Astrocyte (in vitro differentiated cells and primary cell): ENCODE data around the gene PFKFB2.

ENCODE experiments used
- EZH2 ChIP-seq: IDR thresholded peaks from 2 replicates; pipeline ENCODE4 v1.6.1; 2012; ENCODE audit warnings: mild to moderate bottlenecking, low read length, inconsistent platforms; ENCODE audit not compliant: insufficient read depth
- TF ChIP-seq, protein P1 (sequence below): IDR thresholded peaks from 2 replicates; pipeline ENCODE4 v1.5.1; 2011; ENCODE audit warnings: low read depth, mild to moderate bottlenecking, inconsistent platforms, low read length, moderate library complexity; ENCODE audit not compliant: insufficient read depth

DNA sequence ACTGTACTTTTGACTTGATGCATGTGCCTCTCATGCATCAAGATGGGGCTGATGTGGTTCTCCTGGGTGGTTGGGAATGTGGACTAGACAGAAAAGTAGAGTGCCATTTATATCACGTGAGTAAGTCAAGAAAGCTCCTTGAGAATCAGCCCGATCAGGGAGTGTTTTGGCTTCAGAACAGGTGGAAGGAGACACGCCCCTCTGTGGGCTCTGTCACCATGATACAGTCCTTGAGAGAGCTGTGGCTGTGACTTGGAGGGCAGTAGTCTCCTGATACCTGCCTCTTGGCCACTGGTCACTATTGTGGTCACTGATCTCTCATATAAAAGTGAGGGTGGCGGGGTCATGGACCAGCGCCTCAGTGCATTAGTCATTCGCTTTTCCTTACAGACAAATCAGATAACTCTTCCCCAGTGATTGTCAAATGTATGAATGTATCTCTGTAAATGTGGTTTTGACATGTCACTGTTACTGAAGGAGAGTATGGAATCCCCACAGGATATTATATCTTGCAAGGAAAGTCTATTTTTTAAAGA, 26.7 kb downstream of the PFKFB2 start:
- TF ChIP-seq, protein P1, sequence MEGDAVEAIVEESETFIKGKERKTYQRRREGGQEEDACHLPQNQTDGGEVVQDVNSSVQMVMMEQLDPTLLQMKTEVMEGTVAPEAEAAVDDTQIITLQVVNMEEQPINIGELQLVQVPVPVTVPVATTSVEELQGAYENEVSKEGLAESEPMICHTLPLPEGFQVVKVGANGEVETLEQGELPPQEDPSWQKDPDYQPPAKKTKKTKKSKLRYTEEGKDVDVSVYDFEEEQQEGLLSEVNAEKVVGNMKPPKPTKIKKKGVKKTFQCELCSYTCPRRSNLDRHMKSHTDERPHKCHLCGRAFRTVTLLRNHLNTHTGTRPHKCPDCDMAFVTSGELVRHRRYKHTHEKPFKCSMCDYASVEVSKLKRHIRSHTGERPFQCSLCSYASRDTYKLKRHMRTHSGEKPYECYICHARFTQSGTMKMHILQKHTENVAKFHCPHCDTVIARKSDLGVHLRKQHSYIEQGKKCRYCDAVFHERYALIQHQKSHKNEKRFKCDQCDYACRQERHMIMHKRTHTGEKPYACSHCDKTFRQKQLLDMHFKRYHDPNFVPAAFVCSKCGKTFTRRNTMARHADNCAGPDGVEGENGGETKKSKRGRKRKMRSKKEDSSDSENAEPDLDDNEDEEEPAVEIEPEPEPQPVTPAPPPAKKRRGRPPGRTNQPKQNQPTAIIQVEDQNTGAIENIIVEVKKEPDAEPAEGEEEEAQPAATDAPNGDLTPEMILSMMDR, result no peak
- no peak for TF ChIP-seq EZH2
